ENCODE measurements around the gene ERICH4.

The ERICH4 gene

GRCh38 chr19:41414461-41414860 is 28.5 kb upstream of the ERICH4 start:
- no peak for DNase-seq (ENCODE audit: low read depth)

GRCh38 chr19:41415154-41415571 is 27.8 kb upstream of the ERICH4 start:
- no peak for DNase-seq (ENCODE audit: low read depth)

GRCh38 chr19:41416194-41416674 is 26.7 kb upstream of the ERICH4 start:
- no peak for DNase-seq (ENCODE audit: low read depth)

- no peak for DNase-seq (ENCODE audit: low read depth)
These were observed 22.7 kb upstream of the ERICH4 start for GRCh38 chr19:41420101-41420880.

GRCh38 chr19:41421314-41421713 is 21.6 kb upstream of the ERICH4 start:
- no peak for DNase-seq (ENCODE audit: low read depth)

GRCh38 chr19:41421973-41422372 is 21.0 kb upstream of the ERICH4 start:
- DNase-seq (ENCODE audit: low read depth): no peak

GRCh38 chr19:41422456-41422855 is 20.5 kb upstream of the ERICH4 start:
- no peak for DNase-seq (ENCODE audit: low read depth)

- no peak for DNase-seq (ENCODE audit: low read depth)
These were observed 20.0 kb upstream of the ERICH4 start for GRCh38 chr19:41422955-41423354.

- DNase-seq (ENCODE audit: low read depth): no peak
These were observed 18.4 kb upstream of the ERICH4 start for GRCh38 chr19:41424335-41425173.

- no peak for DNase-seq (ENCODE audit: low read depth)
These were observed 17.5 kb upstream of the ERICH4 start for GRCh38 chr19:41425174-41426115.

GRCh38 chr19:41426116-41426841 is 16.7 kb upstream of the ERICH4 start:
- no peak for DNase-seq (ENCODE audit: low read depth)

GRCh38 chr19:41426952-41427646 is 15.9 kb upstream of the ERICH4 start, which contains the start of gene B3GNT8:
TSS of gene B3GNT8 (minus strand) at chr19:41427374. CDS start at chr19:41426778, 596 bp downstream.
- DNase-seq (ENCODE audit: low read depth): no peak

- DNase-seq (ENCODE audit: low read depth): no peak
These were observed 15.1 kb upstream of the ERICH4 start for GRCh38 chr19:41427647-41428480.

- no peak for DNase-seq (ENCODE audit: low read depth)
These were observed 14.5 kb upstream of the ERICH4 start for GRCh38 chr19:41428481-41428859.

GRCh38 chr19:41430922-41431321 is 12.0 kb upstream of the ERICH4 start:
- DNase-seq (ENCODE audit: low read depth): no peak

GRCh38 chr19:41431426-41432386 is 11.2 kb upstream of the ERICH4 start:
- no peak for DNase-seq (ENCODE audit: low read depth)

- no peak for DNase-seq (ENCODE audit: low read depth)
These were observed 9.8 kb upstream of the ERICH4 start for GRCh38 chr19:41433171-41433570.

- no peak for DNase-seq (ENCODE audit: low read depth)
These were observed 8.5 kb upstream of the ERICH4 start for GRCh38 chr19:41434450-41434849.
